H1 (cell line): ENCODE measurements around the gene ZNF536. TPM values are rescaled to one million over a fixed set of nuclear protein-coding genes. Genes with fewer than 3 reads are reported as not detected.

Experiments used
- RBBP5 ChIP-seq: IDR thresholded peaks from 2 replicates; pipeline ENCODE4 v1.7.1; 2012; ENCODE audit warnings: low read depth, mild to moderate bottlenecking, inconsistent platforms, low read length, moderate library complexity, borderline replicate concordance
- polyA plus RNA-seq, 7 experiments: library from polyadenylated mRNA; depleted of rRNA in 3 of 7; stranded (reverse) in 5 of 7; unstranded in 2 of 7; fragments of >200 nt in 5 of 7; fragments of 200-250 nt in 2 of 7; gene quantifications; 1 replicate in 5 of 7; 2 replicates in 1 of 7; 4 replicates in 1 of 7; pipeline versions ENCODE4 v1.2.1 to v1.2.3, GENCODE V29; 2011 to 2013; ENCODE audit warnings: missing spikeins in 2 of 7, mixed read lengths in 2 of 7
- total RNA-seq: library from RNA; stranded (reverse); fragmentation: NEBNext Ultra II Directional; extraction: Animal tissue kit (Norgen Biotek cat#: 25700); gene quantifications from 2 replicates; pipeline ENCODE4 v1.2.1, GENCODE V29; 2021

ZNF536 gene
- total and polyA plus RNA-seq, 2 of the 8 experiments (the other 6 are each of a cell fraction or from before 2014, with no cell fraction given), result 0.09 to 0.11 TPM

- no peak for TF ChIP-seq RBBP5
These were observed 32.3 kb upstream of the ZNF536 start (continued) for GRCh38 chr19:30339624-30340525.
